Right lobe of liver (tissue), 6 donors: Measurements from ENCODE around the gene PTPRN. TPM values are rescaled to one million over a fixed set of nuclear protein-coding genes. Genes with fewer than 3 reads are reported as not detected.

ENCODE experiments used
- ATAC-seq, 4 donors: fragments of 200-7000 bp; cut with Tn5 transposase; one replicate each; pipeline ENCODE4 v1.9.1; 2020; ENCODE audit warnings: mild to moderate bottlenecking in 4 of 4, moderate library complexity in 4 of 4
- DNase-seq, 3 donors: peaks; one replicate each; pipeline ENCODE4 v3.0.0-alpha.2; 2020
- H3K27ac ChIP-seq, 3 donors: fragments of 200-600 bp; one replicate each; pipeline ENCODE4 v1.8.0; 2022
- H3K27me3 ChIP-seq, 2 donors: fragments of 200-600 bp; one replicate each; pipeline ENCODE4 v1.8.0; 2022
- H3K36me3 ChIP-seq, 4 donors: fragments of 200-600 bp; sonication (generic) in 1 of 4; one replicate each; pipeline versions ENCODE4 v1.5.1 to v1.8.0; 2017 to 2022; ENCODE audit warnings: control low read depth in 1 of 4
- H3K4me1 ChIP-seq, 4 donors: fragments of 200-600 bp; sonication (generic) in 1 of 4; one replicate each; pipeline versions ENCODE4 v1.5.1 to v1.8.0; 2017 to 2022; ENCODE audit warnings: control low read depth in 1 of 4
- H3K4me3 ChIP-seq, 3 donors: fragments of 200-600 bp; one replicate each; pipeline ENCODE4 v1.8.0; 2022
- H3K9me3 ChIP-seq, 4 donors: fragments of 200-600 bp; sonication (generic) in 1 of 4; one replicate each; pipeline versions ENCODE4 v1.5.1 to v1.8.0; 2017 to 2022; ENCODE audit warnings: control low read depth in 1 of 4
- CTCF ChIP-seq, 4 donors: fragments of 200-600 bp in 3 of 4; fragments of 450-650 bp in 1 of 4; IDR thresholded peaks; one replicate each; pipeline versions ENCODE4 v1.5.1 to v1.8.0; 2016 to 2022; ENCODE audit warnings: antibody characterized with exemption in 4 of 4, mild to moderate bottlenecking in 2 of 4
- POLR2A ChIP-seq: fragments of 450-650 bp; IDR thresholded peaks from one replicate; pipeline ENCODE4 v1.6.1; 2017; ENCODE audit warnings: antibody characterized with exemption, mild to moderate bottlenecking
- WGBS: methylation state at CpG from one replicate; pipeline ENCODE4 v1.1.6; 2018; ENCODE audit warnings: low coverage, low lambda C conversion rate; ENCODE audit not compliant: insufficient coverage; ENCODE audit errors: missing lambda C conversion rate; 5-methylcytosine and 5-hydroxymethylcytosine counted together
- intact Hi-C, 2 donors: fragments of 100-400 bp; cut with DNase I; formaldehyde crosslinking; loops; one replicate each; pipeline versions ENCODE4 v1.11.2 to v1.14.1; 2022
- total RNA-seq, 6 experiments: library from RNA; depleted of rRNA in 2 of 6; stranded (reverse); fragments of >200 nt in 2 of 6; fragmentation: NEBNext Ultra II Directional in 3 of 6; extraction: Animal tissue kit (Norgen Biotek cat#: 25700) in 3 of 6; gene quantifications; one replicate each; pipeline versions ENCODE4 v1.1.0 to v1.2.4, GENCODE V29; 2016 to 2023
- donor health status: DM: no; HTN: yes; CAD: no.
- donor health status: DM: no; HTN: no; CAD: no.
- donor health status: DM: no; HTN: no; CAD: no.
- donor health status: DM: no; HTN: yes; CAD: no.
- donor health status: DM: no; HTN: yes; CAD: no.

PTPRN gene
- total RNA-seq, 6 experiments from 2014 or later: 0.31 TPM; not detected in 5

GRCh38 chr2:219344751-219345430, 35.7 kb upstream of the PTPRN start:
- Histone ChIP-seq H3K36me3 (no peaks in the 10 kb centered on the region), H3K9me3 (no peaks in the 10 kb centered on the region), H3K4me3 (no peak overlapping the region), H3K27me3 (no peaks in the 10 kb centered on the region), H3K4me1 (no peaks in the 10 kb centered on the region), H3K27ac (no peak overlapping the region)
- peak in 2 of 3 donors; percentile 53 for DNase-seq
- ATAC-seq: peak in 3 of 4 donors; percentile 37 to 47 (median 39)
- 47% methylated on average over 6 of the region's 6 CpGs for WGBS
- TF ChIP-seq CTCF (IDR thresholded peaks at IDR 0.05): no peak
- TF ChIP-seq POLR2A: no peak
- intact Hi-C loops: no loop called here

DNA sequence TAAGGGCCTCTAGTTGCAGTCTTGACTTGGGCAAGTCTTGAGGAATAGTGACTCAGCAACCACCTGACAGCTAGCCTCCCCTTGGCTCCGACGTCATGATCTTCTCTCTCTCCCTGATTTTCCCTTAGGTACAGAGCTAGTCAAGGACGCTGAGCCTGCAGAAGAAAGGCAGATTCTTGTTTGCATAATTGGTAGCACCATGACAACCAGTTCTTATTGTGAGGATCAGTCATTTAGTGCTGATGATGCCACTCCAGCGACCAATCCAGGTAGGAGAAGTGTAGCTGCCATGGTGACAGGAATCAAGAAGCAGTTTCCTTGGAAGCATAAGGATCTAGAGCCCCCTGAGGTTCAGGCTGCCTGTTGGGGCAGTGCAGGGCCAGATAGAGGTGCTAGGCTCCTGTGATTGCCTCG, 26.2 kb upstream of the PTPRN start:
- DNase-seq (no peak), ATAC-seq (no peak)
- intact Hi-C loops: no loop called here

DNA sequence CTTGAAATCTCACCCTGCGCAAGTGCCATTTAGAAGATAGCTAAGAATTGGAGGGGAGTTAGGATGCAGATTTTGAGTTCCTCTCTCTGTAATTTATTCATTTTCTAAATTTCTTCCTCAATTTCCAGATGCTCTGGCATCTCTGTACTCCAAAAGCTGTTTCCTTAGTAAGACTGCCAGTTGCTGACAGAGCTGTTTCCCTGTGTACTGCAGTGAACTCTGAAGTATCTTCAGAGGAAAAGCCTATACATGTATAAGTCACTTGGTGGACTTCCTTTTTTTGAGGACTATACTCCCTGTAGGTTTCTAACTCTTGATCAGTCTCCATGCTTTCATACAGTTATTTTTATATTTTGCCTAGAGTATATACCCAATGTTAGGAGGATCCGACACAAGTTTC, 24.9 kb upstream of the PTPRN start:
- Histone ChIP-seq H3K27me3 (peaks cover 5 to 9% of the 10 kb centered on the region in 2 donors), H3K4me3 (no peak overlapping the region), H3K9me3 (no peaks in the 10 kb centered on the region), H3K36me3 (no peaks in the 10 kb centered on the region), H3K4me1 (no peaks in the 10 kb centered on the region), H3K27ac (no peak overlapping the region)
- no peak for DNase-seq
- intact Hi-C loops: no loop called here
- TF ChIP-seq CTCF (IDR thresholded peaks at IDR 0.05) (no peak), POLR2A (no peak)
- 93% methylated on average over 2 of the region's 2 CpGs for WGBS
- ATAC-seq: peak in 2 of 4 donors; percentile 40 to 62

More for the DNA sequence above, 26.2 kb upstream of the PTPRN start:
- TF ChIP-seq POLR2A: no peak
- no peak for TF ChIP-seq CTCF (IDR thresholded peaks at IDR 0.05)
- no peaks in the 10 kb centered on the region for H3K9me3 ChIP-seq
- H3K36me3 ChIP-seq: no peaks in the 10 kb centered on the region
- no peak overlapping the region for H3K4me3 ChIP-seq
- H3K27ac ChIP-seq: no peak overlapping the region
- peaks cover 5 to 9% of the 10 kb centered on the region in 2 donors for H3K27me3 ChIP-seq
- H3K4me1 ChIP-seq: no peaks in the 10 kb centered on the region
- WGBS: 24% methylated on average over 3 of the region's 5 CpGs

DNA sequence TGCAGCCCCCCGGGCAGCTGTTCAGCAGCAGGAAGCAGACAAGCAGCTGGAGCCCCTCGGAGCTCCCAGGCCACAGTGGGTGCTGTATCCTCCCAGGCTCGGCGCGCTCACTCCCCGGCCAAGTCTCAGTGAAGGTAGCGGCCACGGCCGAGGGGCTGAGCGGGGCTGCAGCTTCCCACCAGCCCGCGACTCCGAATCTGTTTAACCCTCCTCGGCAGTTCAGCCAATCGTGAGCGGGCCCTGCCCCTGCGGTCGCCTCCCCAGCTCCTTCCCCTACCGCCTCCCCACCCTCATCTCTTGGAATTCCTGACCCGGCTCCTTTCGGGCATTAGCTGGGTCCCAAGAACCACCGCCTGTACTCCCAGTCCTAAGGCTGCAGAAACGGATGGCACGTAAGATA, 23.3 kb upstream of the PTPRN start, which contains the start of gene RESP18:
TSS of gene RESP18 (minus strand) at position 203 of the 400 bp plus-strand sequence.
- ATAC-seq (no peak), DNase-seq (no peak)
- intact Hi-C loops: no loop called here
- Histone ChIP-seq H3K4me3 (no peak within 1 kb of the TSS), H3K9me3 (no peaks in the 10 kb centered on the region), H3K36me3 (no peaks in the 10 kb centered on the region), H3K4me1 (no peaks in the 10 kb centered on the region), H3K27me3 (peaks cover 5 to 9% of the 10 kb centered on the region in 2 donors), H3K27ac (no peak within 1 kb of the TSS)
- 10% methylated on average over 13 of the region's 24 CpGs for WGBS
- TF ChIP-seq CTCF (IDR thresholded peaks at IDR 0.05): no peak
